Measurements from ENCODE around the gene PPP1R37.

The PPP1R37 gene

GRCh38 chr19:45087531-45087930, 5.4 kb upstream of the PPP1R37 start:
- H2BK120ac ChIP-seq (ENCODE audit: low read depth, low read length): no peak overlapping the region
- H3K9ac ChIP-seq (ENCODE audit: low read length): no peak overlapping the region
- H2BK15ac ChIP-seq (ENCODE audit: low read depth, poor library complexity, severe bottlenecking): no peak overlapping the region
- H3K36me3 ChIP-seq (ENCODE audit: control insufficient read depth in 1 of 2, insufficient read depth in 2 of 2, low read depth in 1 of 2, low read length in 2 of 2): peaks cover 40 to 43% of the 10 kb centered on the region in 2 experiments
- no peak for DNase-seq
- H2AK5ac ChIP-seq (ENCODE audit: low read length, severe bottlenecking): no peak overlapping the region
- no peak overlapping the region for H3K27ac ChIP-seq (ENCODE audit: low read length, poor library complexity, severe bottlenecking)
- H4K8ac ChIP-seq (ENCODE audit: low read length): no peak overlapping the region
- H2AFZ ChIP-seq (ENCODE audit: low read depth, low read length): no peak overlapping the region
- no peak overlapping the region for H2BK5ac ChIP-seq (ENCODE audit: low read depth, low read length, poor library complexity, severe bottlenecking)
- H3K18ac ChIP-seq (ENCODE audit: low read depth in 1 of 2, low read length in 2 of 2): no peak overlapping the region
- H4K91ac ChIP-seq (ENCODE audit: low read length): no peak overlapping the region
- peaks cover 6% of the 10 kb centered on the region for H3K4me1 ChIP-seq (ENCODE audit: control insufficient read depth, insufficient read depth, low read depth, low read length)
- 93% methylated on average over 11 of the region's 11 CpGs for WGBS
- no peak overlapping the region for H3K4me2 ChIP-seq (ENCODE audit: low read length, poor library complexity, severe bottlenecking)
- no peak overlapping the region for H3K14ac ChIP-seq (ENCODE audit: low read length in 2 of 2)
- no peaks in the 10 kb centered on the region for H3K27me3 ChIP-seq (ENCODE audit: control insufficient read depth in 1 of 2, insufficient read depth in 1 of 2, low read length in 2 of 2)
- H2BK12ac ChIP-seq (ENCODE audit: low read length in 2 of 2): no peak overlapping the region
- H3K23ac ChIP-seq (ENCODE audit: low read length in 2 of 2): no peak overlapping the region
- peaks cover 26% of the 10 kb centered on the region for H3K79me1 ChIP-seq (replicated peaks; ENCODE audit: low read length, poor library complexity, severe bottlenecking)
- H3K4me3 ChIP-seq (ENCODE audit: insufficient read depth in 1 of 2, low read depth in 1 of 2, low read length in 2 of 2): no peak overlapping the region
- no peak overlapping the region for H3K4ac ChIP-seq (ENCODE audit: low read depth in 1 of 2, low read length in 2 of 2)
- H3K9me3 ChIP-seq (ENCODE audit: control insufficient read depth, low read length): no peaks in the 10 kb centered on the region

- Histone ChIP-seq H2BK5ac (ENCODE audit: low read depth, low read length, poor library complexity, severe bottlenecking) (no peak overlapping the region), H3K4ac (ENCODE audit: low read depth in 1 of 2, low read length in 2 of 2) (no peak overlapping the region), H2AK5ac (ENCODE audit: low read length, severe bottlenecking) (no peak overlapping the region), H3K9ac (ENCODE audit: low read length) (no peak overlapping the region), H2BK15ac (ENCODE audit: low read depth, poor library complexity, severe bottlenecking) (no peak overlapping the region), H2BK120ac (ENCODE audit: low read depth, low read length) (no peak overlapping the region), H2AFZ (ENCODE audit: low read depth, low read length) (no peak overlapping the region), H3K23ac (ENCODE audit: low read length in 2 of 2) (no peak overlapping the region), H2BK12ac (ENCODE audit: low read length in 2 of 2) (no peak overlapping the region), H3K36me3 (ENCODE audit: control insufficient read depth in 1 of 2, insufficient read depth in 2 of 2, low read depth in 1 of 2, low read length in 2 of 2) (peaks cover 40 to 41% of the 10 kb centered on the region in 2 experiments), H3K27me3 (ENCODE audit: control insufficient read depth in 1 of 2, insufficient read depth in 1 of 2, low read length in 2 of 2) (no peaks in the 10 kb centered on the region), H3K18ac (ENCODE audit: low read depth in 1 of 2, low read length in 2 of 2) (no peak overlapping the region), H3K4me2 (ENCODE audit: low read length, poor library complexity, severe bottlenecking) (no peak overlapping the region), H3K4me3 (ENCODE audit: insufficient read depth in 1 of 2, low read depth in 1 of 2, low read length in 2 of 2) (no peak overlapping the region), H3K4me1 (ENCODE audit: control insufficient read depth, insufficient read depth, low read depth, low read length) (peaks cover 15% of the 10 kb centered on the region), H4K91ac (ENCODE audit: low read length) (no peak overlapping the region), H3K79me1 (replicated peaks; ENCODE audit: low read length, poor library complexity, severe bottlenecking) (peaks cover 17% of the 10 kb centered on the region), H3K9me3 (ENCODE audit: control insufficient read depth, low read length) (no peaks in the 10 kb centered on the region), H3K14ac (ENCODE audit: low read length in 2 of 2) (no peak overlapping the region), H4K8ac (ENCODE audit: low read length) (no peak overlapping the region), H3K27ac (ENCODE audit: low read length, poor library complexity, severe bottlenecking) (no peak overlapping the region)
- no peak for DNase-seq
- 94% methylated on average over 17 of the region's 17 CpGs for WGBS
Measured at GRCh38 chr19:45090034-45090433, 2.9 kb upstream of the PPP1R37 start.

- no peak overlapping the region for H3K4ac ChIP-seq (ENCODE audit: low read depth in 1 of 2, low read length in 2 of 2)
Measured at GRCh38 chr19:45090606-45091005, 2.4 kb upstream of the PPP1R37 start.

GRCh38 chr19:45091031-45091923, 1.7 kb upstream of the PPP1R37 start:
- H4K91ac ChIP-seq (ENCODE audit: low read length): no peak overlapping the region
- peak overlapping the region; percentile 99 for H3K9ac ChIP-seq (ENCODE audit: low read length)
- peak overlapping the region in 1 of 2 experiments; percentile 35 for H3K4ac ChIP-seq (ENCODE audit: low read depth in 1 of 2, low read length in 2 of 2)
- no peaks in the 10 kb centered on the region for H3K9me3 ChIP-seq (ENCODE audit: control insufficient read depth, low read length)
- H3K4me3 ChIP-seq (ENCODE audit: insufficient read depth in 1 of 2, low read depth in 1 of 2, low read length in 2 of 2): peak overlapping the region in 1 of 2 experiments; percentile 98
- H4K8ac ChIP-seq (ENCODE audit: low read length): no peak overlapping the region
- peak overlapping the region; percentile 70 for H3K27ac ChIP-seq (ENCODE audit: low read length, poor library complexity, severe bottlenecking)
- H3K36me3 ChIP-seq (ENCODE audit: control insufficient read depth in 1 of 2, insufficient read depth in 2 of 2, low read depth in 1 of 2, low read length in 2 of 2): peaks cover 32 to 34% of the 10 kb centered on the region in 2 experiments
- H3K79me1 ChIP-seq (replicated peaks; ENCODE audit: low read length, poor library complexity, severe bottlenecking): peaks cover 12% of the 10 kb centered on the region
- H2BK5ac ChIP-seq (ENCODE audit: low read depth, low read length, poor library complexity, severe bottlenecking): no peak overlapping the region
- peak overlapping the region; percentile 46 for H3K4me2 ChIP-seq (ENCODE audit: low read length, poor library complexity, severe bottlenecking)
- H2BK12ac ChIP-seq (ENCODE audit: low read length in 2 of 2): no peak overlapping the region
- 36% methylated on average over 58 of the region's 64 CpGs for WGBS
- H3K4me1 ChIP-seq (ENCODE audit: control insufficient read depth, insufficient read depth, low read depth, low read length): peaks cover 17% of the 10 kb centered on the region
- H2AFZ ChIP-seq (ENCODE audit: low read depth, low read length): no peak overlapping the region
- no peak overlapping the region for H3K14ac ChIP-seq (ENCODE audit: low read length in 2 of 2)
- H2BK120ac ChIP-seq (ENCODE audit: low read depth, low read length): no peak overlapping the region
- no peaks in the 10 kb centered on the region for H3K27me3 ChIP-seq (ENCODE audit: control insufficient read depth in 1 of 2, insufficient read depth in 1 of 2, low read length in 2 of 2)
- H3K18ac ChIP-seq (ENCODE audit: low read depth in 1 of 2, low read length in 2 of 2): no peak overlapping the region
- no peak overlapping the region for H2AK5ac ChIP-seq (ENCODE audit: low read length, severe bottlenecking)
- no peak overlapping the region for H2BK15ac ChIP-seq (ENCODE audit: low read depth, poor library complexity, severe bottlenecking)
- DNase-seq: peak; percentile 99
- no peak overlapping the region for H3K23ac ChIP-seq (ENCODE audit: low read length in 2 of 2)

More at GRCh38 chr19:45090606-45091005, 2.4 kb upstream of the PPP1R37 start:
- Histone ChIP-seq H2AK5ac (ENCODE audit: low read length, severe bottlenecking) (no peak overlapping the region), H3K4me3 (ENCODE audit: insufficient read depth in 1 of 2, low read depth in 1 of 2, low read length in 2 of 2) (peak overlapping the region in 1 of 2 experiments; percentile 98), H3K9me3 (ENCODE audit: control insufficient read depth, low read length) (no peaks in the 10 kb centered on the region), H3K4me2 (ENCODE audit: low read length, poor library complexity, severe bottlenecking) (no peak overlapping the region), H3K27ac (ENCODE audit: low read length, poor library complexity, severe bottlenecking) (no peak overlapping the region), H3K79me1 (replicated peaks; ENCODE audit: low read length, poor library complexity, severe bottlenecking) (peaks cover 13% of the 10 kb centered on the region), H3K23ac (ENCODE audit: low read length in 2 of 2) (no peak overlapping the region), H3K14ac (ENCODE audit: low read length in 2 of 2) (no peak overlapping the region), H3K27me3 (ENCODE audit: control insufficient read depth in 1 of 2, insufficient read depth in 1 of 2, low read length in 2 of 2) (no peaks in the 10 kb centered on the region), H2BK12ac (ENCODE audit: low read length in 2 of 2) (no peak overlapping the region), H3K18ac (ENCODE audit: low read depth in 1 of 2, low read length in 2 of 2) (no peak overlapping the region), H3K36me3 (ENCODE audit: control insufficient read depth in 1 of 2, insufficient read depth in 2 of 2, low read depth in 1 of 2, low read length in 2 of 2) (peaks cover 34 to 37% of the 10 kb centered on the region in 2 experiments), H2BK5ac (ENCODE audit: low read depth, low read length, poor library complexity, severe bottlenecking) (no peak overlapping the region), H2BK120ac (ENCODE audit: low read depth, low read length) (no peak overlapping the region), H2AFZ (ENCODE audit: low read depth, low read length) (no peak overlapping the region), H3K4me1 (ENCODE audit: control insufficient read depth, insufficient read depth, low read depth, low read length) (peaks cover 15% of the 10 kb centered on the region), H4K8ac (ENCODE audit: low read length) (no peak overlapping the region), H2BK15ac (ENCODE audit: low read depth, poor library complexity, severe bottlenecking) (no peak overlapping the region), H3K9ac (ENCODE audit: low read length) (peak overlapping the region; percentile 99), H4K91ac (ENCODE audit: low read length) (no peak overlapping the region)
- no peak for DNase-seq
- 90% methylated on average over 3 of the region's 5 CpGs for WGBS

Measured in mesenchymal stem cell (in vitro differentiated cells and primary cell).